Measurements from ENCODE around the gene BMPR1B. TPM values are rescaled to one million over a fixed set of nuclear protein-coding genes. Genes with fewer than 3 reads are reported as not detected.

Gene BMPR1B
- total and polyA plus RNA-seq, 2 of the 4 experiments (the other 2 are of a cell fraction) = 0.24 to 0.90 TPM

- no peak for ATAC-seq (ENCODE audit: low read depth)
- H3K18ac ChIP-seq (ENCODE audit: low read depth, low read length) = no peak overlapping the region
- DNase-seq = no peak
- no peaks in the 10 kb centered on the region for H3K27me3 ChIP-seq (ENCODE audit: control insufficient read depth, insufficient read depth, low read length)
- no peaks in the 10 kb centered on the region for H4K20me1 ChIP-seq (ENCODE audit: insufficient read depth, low read length)
- H3K79me1 ChIP-seq (ENCODE audit: low read depth in 1 of 2, low read length in 2 of 2) = no peaks in the 10 kb centered on the region
- in situ Hi-C loops (cut with MboI; ENCODE audit: low sequenced_read_pairs) (no loop called here), dilution Hi-C loops (cut with HindIII; ENCODE audit: low sequenced_read_pairs, unreplicated experiment) (no loop called here), intact Hi-C loops (cut with micrococcal nuclease) (no loop called here)
- H3K4me2 ChIP-seq (ENCODE audit: low read depth, low read length) = no peak overlapping the region
- no peaks in the 10 kb centered on the region for H3K4me1 ChIP-seq (ENCODE audit: control insufficient read depth, insufficient read depth, low read length)
- no peak overlapping the region for H2BK15ac ChIP-seq (ENCODE audit: low read depth, low read length)
- no peak overlapping the region for H2BK120ac ChIP-seq (ENCODE audit: low read depth, low read length)
- POLR2A ChIA-PET (ENCODE audit: unreplicated experiment) = no interaction called here
- H3K56ac ChIP-seq (ENCODE audit: extremely low read depth, insufficient read depth, low read length) = no peak overlapping the region
- H3K9me1 ChIP-seq (ENCODE audit: insufficient read depth, low read length) = 0 out of 2 replicates have a peak, but pooled peaks cover 2% of the 10 kb centered on the region
- H3K9ac ChIP-seq (ENCODE audit: low read depth, low read length) = no peak overlapping the region
- no peak overlapping the region for H2BK20ac ChIP-seq (ENCODE audit: low read depth, low read length)
- CTCF ChIA-PET = no interaction called here
- no peak overlapping the region for H3K4me3 ChIP-seq (ENCODE audit: insufficient read depth, low read depth, low read length)
- no peak overlapping the region for H4K91ac ChIP-seq (ENCODE audit: insufficient read depth, low read depth, low read length)
- no peak for TF ChIP-seq SMC3 (IDR thresholded peaks at IDR 0.05; ENCODE audit: low read depth, low read length)
- no peak for TF ChIP-seq POLR2A (IDR thresholded peaks at IDR 0.05; ENCODE audit: low read depth, low read length)
- TF ChIP-seq BHLHE40 (IDR thresholded peaks at IDR 0.05; ENCODE audit: low read depth, low read length) = no peak
- TF ChIP-seq, protein P1, sequence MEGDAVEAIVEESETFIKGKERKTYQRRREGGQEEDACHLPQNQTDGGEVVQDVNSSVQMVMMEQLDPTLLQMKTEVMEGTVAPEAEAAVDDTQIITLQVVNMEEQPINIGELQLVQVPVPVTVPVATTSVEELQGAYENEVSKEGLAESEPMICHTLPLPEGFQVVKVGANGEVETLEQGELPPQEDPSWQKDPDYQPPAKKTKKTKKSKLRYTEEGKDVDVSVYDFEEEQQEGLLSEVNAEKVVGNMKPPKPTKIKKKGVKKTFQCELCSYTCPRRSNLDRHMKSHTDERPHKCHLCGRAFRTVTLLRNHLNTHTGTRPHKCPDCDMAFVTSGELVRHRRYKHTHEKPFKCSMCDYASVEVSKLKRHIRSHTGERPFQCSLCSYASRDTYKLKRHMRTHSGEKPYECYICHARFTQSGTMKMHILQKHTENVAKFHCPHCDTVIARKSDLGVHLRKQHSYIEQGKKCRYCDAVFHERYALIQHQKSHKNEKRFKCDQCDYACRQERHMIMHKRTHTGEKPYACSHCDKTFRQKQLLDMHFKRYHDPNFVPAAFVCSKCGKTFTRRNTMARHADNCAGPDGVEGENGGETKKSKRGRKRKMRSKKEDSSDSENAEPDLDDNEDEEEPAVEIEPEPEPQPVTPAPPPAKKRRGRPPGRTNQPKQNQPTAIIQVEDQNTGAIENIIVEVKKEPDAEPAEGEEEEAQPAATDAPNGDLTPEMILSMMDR (conservative IDR thresholded peaks at IDR 0.05; ENCODE audit: low read depth, low read length) = no peak
- TF ChIP-seq RAD21 (IDR thresholded peaks at IDR 0.05; ENCODE audit: low read length) = no peak
- TF ChIP-seq MAFK (IDR thresholded peaks at IDR 0.05; ENCODE audit: low read depth, low read length) = no peak
- TF ChIP-seq NFE2L2 (IDR thresholded peaks at IDR 0.05; ENCODE audit: low read depth, low read length) = no peak
- H4K5ac ChIP-seq (ENCODE audit: low read depth, low read length) = no peak overlapping the region
- no peaks in the 10 kb centered on the region for H3K9me3 ChIP-seq (ENCODE audit: control insufficient read depth, insufficient read depth, low read length)
- no peak overlapping the region for H2BK5ac ChIP-seq (ENCODE audit: low read depth, low read length, poor library complexity, severe bottlenecking)
- no peak overlapping the region for H3K27ac ChIP-seq (ENCODE audit: insufficient read depth, low read length)
- H3K36me3 ChIP-seq (ENCODE audit: control insufficient read depth, insufficient read depth, low read length) = no peaks in the 10 kb centered on the region
- no peak overlapping the region for H2AFZ ChIP-seq (replicated peaks; ENCODE audit: low read length, poor library complexity)
- H3K4ac ChIP-seq (ENCODE audit: low read depth, low read length) = no peak overlapping the region
- BruUV-seq (replicated peaks) = no TSS peak
- no peak overlapping the region for H3K23ac ChIP-seq (ENCODE audit: low read depth, low read length)
- no peak overlapping the region for H2AK9ac ChIP-seq (replicated peaks; ENCODE audit: low read depth, low read length, poor library complexity)
- no peak overlapping the region for H3K14ac ChIP-seq (replicated peaks; ENCODE audit: low read depth, low read length)
- no peak overlapping the region for H2AK5ac ChIP-seq (ENCODE audit: low read depth, low read length)
- no peak overlapping the region for H4K8ac ChIP-seq (ENCODE audit: low read depth in 2 of 2, low read length in 2 of 2)
Measured at GRCh38 chr4:95027905-95028618, 270.3 kb downstream of the BMPR1B start.

Data from IMR-90 (cell line).